C4-2B (cell line): ENCODE data around the gene CSAD.

Source experiments
- ZFX ChIP-seq: fragments of 450-650 bp; IDR thresholded peaks from 2 replicates; pipeline ENCODE4 v1.6.1; 2017
- TF ChIP-seq, protein P1 (sequence below): fragments of 450-650 bp; conservative IDR thresholded peaks from 2 replicates; pipeline ENCODE4 v1.5.1; 2017; ENCODE audit warnings: mild to moderate bottlenecking

DNA sequence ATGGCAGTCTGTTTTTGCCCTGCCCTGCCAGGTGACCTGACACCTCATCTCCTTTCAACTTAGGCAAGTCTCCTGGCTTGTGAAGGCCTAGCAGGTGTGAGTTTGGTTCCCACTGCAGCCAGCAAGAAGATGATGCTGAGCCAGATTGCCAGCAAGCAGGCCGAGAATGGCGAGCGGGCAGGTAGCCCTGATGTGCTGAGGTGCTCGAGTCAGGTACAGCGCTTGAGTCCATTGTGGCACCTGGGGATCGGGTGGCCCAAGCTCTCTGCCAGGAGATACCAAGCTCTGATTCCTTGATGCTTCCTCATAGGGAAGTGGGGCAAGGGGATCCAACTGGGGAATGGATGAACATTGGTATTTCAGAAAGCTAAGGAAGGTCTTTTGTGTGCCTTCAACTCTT, 4.1 kb upstream of the CSAD start:
- TF ChIP-seq, protein P1, sequence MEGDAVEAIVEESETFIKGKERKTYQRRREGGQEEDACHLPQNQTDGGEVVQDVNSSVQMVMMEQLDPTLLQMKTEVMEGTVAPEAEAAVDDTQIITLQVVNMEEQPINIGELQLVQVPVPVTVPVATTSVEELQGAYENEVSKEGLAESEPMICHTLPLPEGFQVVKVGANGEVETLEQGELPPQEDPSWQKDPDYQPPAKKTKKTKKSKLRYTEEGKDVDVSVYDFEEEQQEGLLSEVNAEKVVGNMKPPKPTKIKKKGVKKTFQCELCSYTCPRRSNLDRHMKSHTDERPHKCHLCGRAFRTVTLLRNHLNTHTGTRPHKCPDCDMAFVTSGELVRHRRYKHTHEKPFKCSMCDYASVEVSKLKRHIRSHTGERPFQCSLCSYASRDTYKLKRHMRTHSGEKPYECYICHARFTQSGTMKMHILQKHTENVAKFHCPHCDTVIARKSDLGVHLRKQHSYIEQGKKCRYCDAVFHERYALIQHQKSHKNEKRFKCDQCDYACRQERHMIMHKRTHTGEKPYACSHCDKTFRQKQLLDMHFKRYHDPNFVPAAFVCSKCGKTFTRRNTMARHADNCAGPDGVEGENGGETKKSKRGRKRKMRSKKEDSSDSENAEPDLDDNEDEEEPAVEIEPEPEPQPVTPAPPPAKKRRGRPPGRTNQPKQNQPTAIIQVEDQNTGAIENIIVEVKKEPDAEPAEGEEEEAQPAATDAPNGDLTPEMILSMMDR: no peak
- no peak for TF ChIP-seq ZFX
